ENCODE measurements around the gene SOX10.

Gene SOX10

GRCh38 chr22:37983860-37984791, at the start of gene SOX10:
Gene SOX10, minus strand, starts transcription at chr22:37984555. Its CDS starts 771 bp downstream, at chr22:37983784.
- DNase-seq (ENCODE audit: low read depth in 2 of 2), result no peak

GRCh38 chr22:38033522-38034277, 49.3 kb upstream of the SOX10 start:
- DNase-seq (ENCODE audit: low read depth in 2 of 2), result no peak

GRCh38 chr22:38032681-38033521, 48.5 kb upstream of the SOX10 start:
- no peak for DNase-seq (ENCODE audit: low read depth in 2 of 2)

- no peak for DNase-seq (ENCODE audit: low read depth in 2 of 2)
These were observed 47.1 kb upstream of the SOX10 start for GRCh38 chr22:38031491-38031890.

GRCh38 chr22:38030311-38031133, 46.2 kb upstream of the SOX10 start:
- DNase-seq (ENCODE audit: low read depth in 2 of 2), result no peak

GRCh38 chr22:38029901-38030300, 45.5 kb upstream of the SOX10 start:
- DNase-seq (ENCODE audit: low read depth in 2 of 2), result no peak

GRCh38 chr22:38029370-38029769, 45.0 kb upstream of the SOX10 start:
- DNase-seq (ENCODE audit: low read depth in 2 of 2), result no peak

- no peak for DNase-seq (ENCODE audit: low read depth in 2 of 2)
These were observed 44.2 kb upstream of the SOX10 start for GRCh38 chr22:38028344-38029130.

GRCh38 chr22:38027487-38027886, 43.1 kb upstream of the SOX10 start:
- no peak for DNase-seq (ENCODE audit: low read depth in 2 of 2)

GRCh38 chr22:38026130-38027111, 42.1 kb upstream of the SOX10 start:
- DNase-seq (ENCODE audit: low read depth in 2 of 2), result no peak

- DNase-seq (ENCODE audit: low read depth in 2 of 2), result no peak
These were observed 41.2 kb upstream of the SOX10 start for GRCh38 chr22:38025514-38025913.

- DNase-seq (ENCODE audit: low read depth in 2 of 2), result no peak
These were observed 38.7 kb upstream of the SOX10 start for GRCh38 chr22:38023045-38023444.

- DNase-seq (ENCODE audit: low read depth in 2 of 2), result no peak
These were observed 36.9 kb upstream of the SOX10 start for GRCh38 chr22:38021206-38021605.

GRCh38 chr22:38018938-38019827, 34.8 kb upstream of the SOX10 start:
- DNase-seq (ENCODE audit: low read depth in 2 of 2), result no peak

- no peak for DNase-seq (ENCODE audit: low read depth in 2 of 2)
These were observed 33.9 kb upstream of the SOX10 start for GRCh38 chr22:38017939-38018885.

- no peak for DNase-seq (ENCODE audit: low read depth in 2 of 2)
These were observed 33.0 kb upstream of the SOX10 start for GRCh38 chr22:38017272-38017920.

Measured in stimulated activated CD8-positive, alpha-beta memory T cell treated with anti-CD3 and anti-CD28 coated beads, Interleukin-2, amount 100 ng/mL, for 1 hour (primary cell).